IMR-90 (cell line): ENCODE data around the gene KIF6. TPM values are rescaled to one million over a fixed set of nuclear protein-coding genes. Genes with fewer than 3 reads are reported as not detected.

Source experiments
- ATAC-seq: fragments of 200-7000 bp; cut with Tn5 transposase; 2 replicates; pipeline ENCODE4 v1.9.1; 2020; ENCODE audit warnings: low read depth, mild to moderate bottlenecking, moderate library complexity
- BruUV-seq: library from RNA; stranded (reverse); fragments of 400-500 nt; replicated peaks from 2 replicates; lab custom pipeline; 2021; lab: Mats Ljungman, UMichigan
- CTCF ChIA-PET: fragments of 300-600 bp; formaldehyde crosslinking; extraction: SDS; loops from one replicate; lab custom pipeline; 2021; ENCODE audit warnings: antibody characterized with exemption; lab: Yijun Ruan, JAX
- POLR2A ChIA-PET: fragments of 300-600 bp; sonication (Branson Sonifier 250); formaldehyde crosslinking; loops from one replicate; lab custom pipeline; 2022; ENCODE audit warnings: antibody characterized with exemption; ENCODE audit not compliant: unreplicated experiment; lab: Charles Lee
- DNase-seq: peaks from one replicate; pipeline ENCODE4 v3.0.0; 2013
- H2AFZ ChIP-seq: replicated peaks from 2 replicates; pipeline ENCODE3; 2013; ENCODE audit warnings: low read length, mild to moderate bottlenecking; ENCODE audit not compliant: poor library complexity
- H2AK5ac ChIP-seq: 2 replicates; pipeline ENCODE4 v1.6.1; 2013; ENCODE audit warnings: low read depth, low read length, inconsistent platforms
- H2AK9ac ChIP-seq: replicated peaks from 2 replicates; pipeline ENCODE3; 2013; ENCODE audit warnings: mild to moderate bottlenecking, low read depth, low read length, moderate library complexity; ENCODE audit not compliant: poor library complexity
- H2BK120ac ChIP-seq: 2 replicates; pipeline ENCODE4 v1.6.1; 2013; ENCODE audit warnings: low read depth, low read length, inconsistent platforms
- H2BK15ac ChIP-seq: 3 replicates; pipeline ENCODE4 v1.6.1; 2013; ENCODE audit warnings: low read depth, low read length, inconsistent platforms
- H2BK20ac ChIP-seq: 2 replicates; pipeline ENCODE4 v1.6.1; 2013; ENCODE audit warnings: low read depth, mild to moderate bottlenecking, inconsistent platforms, low read length, moderate library complexity
- H2BK5ac ChIP-seq: 2 replicates; pipeline ENCODE4 v1.6.1; 2013; ENCODE audit warnings: mild to moderate bottlenecking, low read depth, low read length, inconsistent platforms; ENCODE audit not compliant: poor library complexity, severe bottlenecking
- H3K14ac ChIP-seq: replicated peaks from 2 replicates; pipeline ENCODE4 v1.6.1; 2013; ENCODE audit warnings: low read depth, low read length, inconsistent platforms
- H3K18ac ChIP-seq: 2 replicates; pipeline ENCODE4 v1.6.1; 2013; ENCODE audit warnings: low read depth, low read length, control low read depth
- H3K23ac ChIP-seq: 2 replicates; pipeline ENCODE4 v1.6.1; 2013; ENCODE audit warnings: low read depth, low read length, inconsistent platforms
- H3K27ac ChIP-seq: 2 replicates; pipeline ENCODE4 v1.5.1; 2013; ENCODE audit warnings: mild to moderate bottlenecking, control low read depth, low read length; ENCODE audit not compliant: insufficient read depth
- H3K27me3 ChIP-seq: 2 replicates; pipeline ENCODE4 v1.6.1; 2013; ENCODE audit warnings: low read length; ENCODE audit not compliant: control insufficient read depth, insufficient read depth
- H3K36me3 ChIP-seq: 2 replicates; pipeline ENCODE4 v1.6.1; 2013; ENCODE audit warnings: low read length, mixed read lengths; ENCODE audit not compliant: control insufficient read depth, insufficient read depth
- H3K4ac ChIP-seq: 2 replicates; pipeline ENCODE4 v1.6.1; 2013; ENCODE audit warnings: low read depth, low read length, inconsistent platforms
- H3K4me1 ChIP-seq: 2 replicates; pipeline ENCODE4 v1.6.1; 2013; ENCODE audit warnings: low read length, mixed read lengths; ENCODE audit not compliant: control insufficient read depth, insufficient read depth
- H3K4me2 ChIP-seq: 2 replicates; pipeline ENCODE4 v1.6.1; 2013; ENCODE audit warnings: low read depth, mild to moderate bottlenecking, control low read depth, low read length, moderate library complexity
- H3K4me3 ChIP-seq: 2 replicates; pipeline ENCODE4 v1.5.1; 2013; ENCODE audit warnings: low read depth, mild to moderate bottlenecking, control low read depth, low read length, moderate library complexity; ENCODE audit not compliant: insufficient read depth
- H3K56ac ChIP-seq: 2 replicates; pipeline ENCODE4 v1.6.1; 2013; ENCODE audit warnings: low read length, inconsistent platforms; ENCODE audit not compliant: insufficient read depth; ENCODE audit errors: extremely low read depth
- H3K79me1 ChIP-seq, 2 experiments: 2 replicates each; pipeline ENCODE4 v1.6.1; 2013; ENCODE audit warnings: low read length in 2 of 2, inconsistent platforms in 1 of 2, low read depth in 1 of 2
- H3K9ac ChIP-seq: 2 replicates; pipeline ENCODE4 v1.6.1; 2013; ENCODE audit warnings: low read depth, low read length, control low read depth
- H3K9me1 ChIP-seq: 2 replicates; pipeline ENCODE4 v1.6.1; 2013; ENCODE audit warnings: low read length, inconsistent platforms; ENCODE audit not compliant: insufficient read depth
- H3K9me3 ChIP-seq: 2 replicates; pipeline ENCODE4 v1.6.1; 2013; ENCODE audit warnings: low read length; ENCODE audit not compliant: control insufficient read depth, insufficient read depth
- H4K20me1 ChIP-seq: 2 replicates; pipeline ENCODE4 v1.6.1; 2013; ENCODE audit warnings: low read length, inconsistent platforms; ENCODE audit not compliant: insufficient read depth
- H4K5ac ChIP-seq: 2 replicates; pipeline ENCODE4 v1.6.1; 2013; ENCODE audit warnings: mild to moderate bottlenecking, low read depth, low read length, control low read depth
- H4K8ac ChIP-seq, 2 experiments: 2 replicates each; pipeline ENCODE4 v1.6.1; 2013; ENCODE audit warnings: low read depth in 2 of 2, low read length in 2 of 2, control low read depth in 1 of 2, inconsistent platforms in 1 of 2
- H4K91ac ChIP-seq: 2 replicates; pipeline ENCODE4 v1.6.1; 2013; ENCODE audit warnings: low read depth, low read length, inconsistent platforms; ENCODE audit not compliant: insufficient read depth
- BHLHE40 ChIP-seq: fragments of 150-350 bp; IDR thresholded peaks from 2 replicates; pipeline ENCODE4 v1.6.1; 2016; ENCODE audit warnings: mild to moderate bottlenecking, low read depth, low read length
- CEBPB ChIP-seq: IDR thresholded peaks from 2 replicates; pipeline ENCODE4 v1.6.1; 2012; ENCODE audit warnings: low read depth, low read length, improper control_type of control experiment
- CHD1 ChIP-seq: IDR thresholded peaks from 2 replicates; pipeline ENCODE4 v1.6.1; 2012; ENCODE audit warnings: low read depth, low read length, improper control_type of control experiment
- ELK1 ChIP-seq: fragments of 150-350 bp; IDR thresholded peaks from 2 replicates; pipeline ENCODE4 v1.6.1; 2016; ENCODE audit warnings: low read depth, mild to moderate bottlenecking, low read length, moderate library complexity, borderline replicate concordance
- FOS ChIP-seq: fragments of 150-350 bp; IDR thresholded peaks from 2 replicates; pipeline ENCODE4 v1.6.1; 2016; ENCODE audit warnings: low read depth, low read length
- MAFK ChIP-seq: IDR thresholded peaks from 2 replicates; pipeline ENCODE4 v1.6.1; 2012; ENCODE audit warnings: low read depth, low read length, improper control_type of control experiment
- MAZ ChIP-seq: IDR thresholded peaks from 2 replicates; pipeline ENCODE4 v1.6.1; 2012; ENCODE audit warnings: low read depth, mild to moderate bottlenecking, low read length, improper control_type of control experiment, moderate library complexity, borderline replicate concordance
- MXI1 ChIP-seq: IDR thresholded peaks from 2 replicates; pipeline ENCODE4 v1.6.1; 2012; ENCODE audit warnings: low read depth, mild to moderate bottlenecking, low read length, moderate library complexity, borderline replicate concordance
- NFE2L2 ChIP-seq: fragments of 150-350 bp; IDR thresholded peaks from 2 replicates; pipeline ENCODE4 v1.6.1; 2016; ENCODE audit warnings: low read depth, mild to moderate bottlenecking, low read length
- POLR2A ChIP-seq: IDR thresholded peaks from 2 replicates; pipeline ENCODE4 v1.6.1; 2012; ENCODE audit warnings: mild to moderate bottlenecking, low read depth, low read length
- RAD21 ChIP-seq: IDR thresholded peaks from 2 replicates; pipeline ENCODE4 v1.6.1; 2012; ENCODE audit warnings: low read length, improper control_type of control experiment
- RCOR1 ChIP-seq: IDR thresholded peaks from 2 replicates; pipeline ENCODE4 v1.6.1; 2012; ENCODE audit warnings: mild to moderate bottlenecking, low read length, improper control_type of control experiment; ENCODE audit not compliant: insufficient replicate concordance
- RFX5 ChIP-seq: IDR thresholded peaks from 2 replicates; pipeline ENCODE4 v1.8.0; 2012; ENCODE audit warnings: low read depth, mild to moderate bottlenecking, low read length, moderate library complexity
- SMC3 ChIP-seq: fragments of 150-350 bp; IDR thresholded peaks from 2 replicates; pipeline ENCODE4 v1.6.1; 2016; ENCODE audit warnings: low read depth, mild to moderate bottlenecking, antibody characterized with exemption, low read length, moderate library complexity
- whole genome bisulfite sequencing, 2 experiments: methylation state at CpG; one replicate each; pipeline versions ENCODE4 v1.1.5 to v1.1.7; 2013; ENCODE audit warnings: missing lambda C conversion rate in 2 of 2; ENCODE audit not compliant: insufficient read length in 1 of 2; ENCODE audit errors: extremely low coverage in 2 of 2; 5-methylcytosine and 5-hydroxymethylcytosine counted together
- dilution Hi-C: fragments of 300-500 bp; cut with HindIII; formaldehyde crosslinking; loops from one replicate; pipeline ENCODE4 v1.14.3; 2018; ENCODE audit warnings: low sequenced_read_pairs; ENCODE audit not compliant: unreplicated experiment
- in situ Hi-C: fragments of 300-500 bp; cut with MboI; formaldehyde crosslinking; loops from 3 replicates; pipeline ENCODE4 v1.14.3; 2019; ENCODE audit warnings: low sequenced_read_pairs, inconsistent platforms, mixed read lengths
- intact Hi-C: fragments of 100-400 bp; cut with micrococcal nuclease; formaldehyde crosslinking; loops from 2 replicates; pipeline ENCODE4 v1.10.0; 2022
- polyA plus RNA-seq, 3 experiments: library from polyadenylated mRNA; depleted of rRNA; stranded (reverse); fragments of >200 nt; gene quantifications; 2 replicates each; pipeline ENCODE4 v1.2.3, GENCODE V29; 2012; ENCODE audit warnings: low replicate concordance in 1 of 3
- total RNA-seq: library from RNA; depleted of rRNA; stranded (reverse); fragments of >200 nt; gene quantifications from 2 replicates; pipeline ENCODE4 v1.2.3, GENCODE V29; 2012

The KIF6 gene
- total and polyA plus RNA-seq, 2 of the 4 experiments (the other 2 are of a cell fraction), result under 0.01 to 0.10 TPM

- Histone ChIP-seq H2AK9ac (no peak overlapping the region), H3K4ac (no peak overlapping the region), H2AK5ac (no peak overlapping the region), H3K18ac (no peak overlapping the region), H3K36me3 (no peaks in the 10 kb centered on the region), H3K14ac (no peak overlapping the region), H2AFZ (peak overlapping the region; percentile 9), H3K56ac (no peak overlapping the region), H3K79me1 (no peaks in the 10 kb centered on the region), H4K20me1 (no peaks in the 10 kb centered on the region), H4K91ac (no peak overlapping the region), H4K8ac (no peak overlapping the region), H3K9ac (no peak overlapping the region), H2BK5ac (no peak overlapping the region), H3K9me1 (no peaks in the 10 kb centered on the region), H3K4me1 (no peaks in the 10 kb centered on the region), H2BK15ac (no peak overlapping the region), H2BK20ac (no peak overlapping the region), H3K23ac (no peak overlapping the region), H3K27ac (no peak overlapping the region), H3K4me2 (no peak overlapping the region), H2BK120ac (no peak overlapping the region), H3K27me3 (peaks cover 2% of the 10 kb centered on the region; the same call in 1 of the 2 replicates), H4K5ac (no peak overlapping the region), H3K9me3 (no peaks in the 10 kb centered on the region), H3K4me3 (no peak overlapping the region)
- no TSS peak for BruUV-seq
- ChIA-PET CTCF (interaction anchor here (0.6 kb wide), 1 partner anchor 596 kb away, joined by 5 read pairs; no protein-coding TSS in a partner anchor), POLR2A (no interaction called here)
- DNase-seq (no peak), ATAC-seq (no peak)
- intact Hi-C loops, result no loop called here
- TF ChIP-seq MXI1, result no peak
- no peak for TF ChIP-seq MAZ
- no peak for TF ChIP-seq SMC3
- no peak for TF ChIP-seq ELK1
- no peak for TF ChIP-seq POLR2A
- TF ChIP-seq FOS, result no peak
- TF ChIP-seq BHLHE40, result no peak
- no peak for TF ChIP-seq RCOR1
- TF ChIP-seq RAD21, result no peak
- TF ChIP-seq CEBPB, result no peak
- no peak for TF ChIP-seq CHD1
- no peak for TF ChIP-seq RFX5
- no peak for TF ChIP-seq MAFK
- no peak for TF ChIP-seq NFE2L2
- dilution Hi-C loops, result no loop called here
- WGBS, 2 experiments, result no CpG with 5 or more reads among the region's 5 CpGs
- in situ Hi-C loops, result no loop called here
Measured at GRCh38 chr6:39335780-39336545, 389.2 kb downstream of the KIF6 start.
